ENCODE measurements around the gene UNC13A.

DNA sequence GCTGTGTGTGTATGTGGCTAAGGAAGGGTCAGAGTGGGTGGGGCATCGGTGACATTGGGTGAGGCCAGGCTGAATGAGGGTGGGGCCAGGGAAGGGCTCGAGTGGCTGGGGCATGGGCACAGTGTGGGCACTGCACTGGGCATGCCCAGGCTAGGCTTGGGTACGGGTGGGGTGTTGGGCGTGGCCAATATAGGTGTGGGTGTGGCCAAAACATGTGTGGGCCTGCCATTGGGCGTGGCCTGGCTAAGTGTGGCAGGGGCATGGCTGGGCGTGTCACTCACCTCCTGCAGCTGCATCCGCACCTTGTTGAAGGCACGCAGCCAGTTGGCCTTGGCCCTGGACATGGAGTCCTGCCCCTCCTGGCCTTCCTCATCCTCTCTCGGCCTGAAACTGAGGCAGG is 33.2 kb downstream of the UNC13A start:
- TF ChIP-seq, protein P1, sequence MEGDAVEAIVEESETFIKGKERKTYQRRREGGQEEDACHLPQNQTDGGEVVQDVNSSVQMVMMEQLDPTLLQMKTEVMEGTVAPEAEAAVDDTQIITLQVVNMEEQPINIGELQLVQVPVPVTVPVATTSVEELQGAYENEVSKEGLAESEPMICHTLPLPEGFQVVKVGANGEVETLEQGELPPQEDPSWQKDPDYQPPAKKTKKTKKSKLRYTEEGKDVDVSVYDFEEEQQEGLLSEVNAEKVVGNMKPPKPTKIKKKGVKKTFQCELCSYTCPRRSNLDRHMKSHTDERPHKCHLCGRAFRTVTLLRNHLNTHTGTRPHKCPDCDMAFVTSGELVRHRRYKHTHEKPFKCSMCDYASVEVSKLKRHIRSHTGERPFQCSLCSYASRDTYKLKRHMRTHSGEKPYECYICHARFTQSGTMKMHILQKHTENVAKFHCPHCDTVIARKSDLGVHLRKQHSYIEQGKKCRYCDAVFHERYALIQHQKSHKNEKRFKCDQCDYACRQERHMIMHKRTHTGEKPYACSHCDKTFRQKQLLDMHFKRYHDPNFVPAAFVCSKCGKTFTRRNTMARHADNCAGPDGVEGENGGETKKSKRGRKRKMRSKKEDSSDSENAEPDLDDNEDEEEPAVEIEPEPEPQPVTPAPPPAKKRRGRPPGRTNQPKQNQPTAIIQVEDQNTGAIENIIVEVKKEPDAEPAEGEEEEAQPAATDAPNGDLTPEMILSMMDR (IDR thresholded peaks at IDR 0.05), result no peak
- TF ChIP-seq POLR2A (IDR thresholded peaks at IDR 0.05), result no peak
